Endothelial cell of umbilical vein (primary cell): Measurements from ENCODE around the gene CLCN6. TPM values are rescaled to one million over a fixed set of nuclear protein-coding genes. Genes with fewer than 3 reads are reported as not detected.

Experiments used
- BruUV-seq: library from RNA; stranded (reverse); fragments of 400-500 nt; replicated peaks from 2 replicates; lab custom pipeline; 2021; lab: Mats Ljungman, UMichigan
- CTCF ChIA-PET: fragments of 300-600, 350-600 bp; sonication (Branson Sonifier 250); formaldehyde crosslinking; loops from one replicate; lab custom pipeline; 2021; ENCODE audit warnings: antibody characterized with exemption, inconsistent platforms; lab: Charles Lee
- POLR2A ChIA-PET: fragments of 300-600, 350-600 bp; sonication (Branson Sonifier 250); formaldehyde crosslinking; loops from one replicate; lab custom pipeline; 2021; ENCODE audit warnings: antibody characterized with exemption, inconsistent platforms; lab: Charles Lee
- DNase-seq: peaks from one replicate; pipeline ENCODE4 v3.0.0-alpha.2; 2011; ENCODE audit warnings: low read depth, low spot score
- FAIRE-seq: peaks from 2 replicates; lab custom pipeline; 2011; peaks lifted over from hg19 to GRCh38; lab: Jason Lieb, UNC
- H2AFZ ChIP-seq: 2 replicates; pipeline ENCODE4 v1.6.0; 2012; ENCODE audit warnings: low read depth, low read length, control low read depth, inconsistent platforms
- H3K27ac ChIP-seq: 2 replicates; pipeline ENCODE4 v1.5.1; 2011; ENCODE audit warnings: low read depth, mild to moderate bottlenecking, control low read depth, low read length, moderate library complexity; ENCODE audit not compliant: insufficient read depth
- H3K27me3 ChIP-seq, 2 experiments: 2 replicates each; pipeline versions ENCODE4 v1.6.0 to v1.6.1; 2011; ENCODE audit warnings: low read length in 2 of 2, mixed read lengths in 1 of 2; ENCODE audit not compliant: control insufficient read depth in 2 of 2, insufficient read depth in 2 of 2
- H3K36me3 ChIP-seq, 2 experiments: 2 replicates in 1 of 2; 3 replicates in 1 of 2; pipeline ENCODE4 v1.5.1; 2011; ENCODE audit warnings: low read length in 2 of 2, mild to moderate bottlenecking in 1 of 2, moderate library complexity in 1 of 2; ENCODE audit not compliant: control insufficient read depth in 2 of 2, insufficient read depth in 2 of 2; ENCODE audit errors: extremely low read depth in 1 of 2
- H3K4me1 ChIP-seq: 3 replicates; pipeline ENCODE4 v1.5.1; 2011; ENCODE audit warnings: mild to moderate bottlenecking, low read length; ENCODE audit not compliant: control insufficient read depth, insufficient read depth; ENCODE audit errors: extremely low read depth
- H3K4me2 ChIP-seq: 2 replicates; pipeline ENCODE4 v1.6.1; 2011; ENCODE audit warnings: low read length, control low read depth, mixed read lengths; ENCODE audit not compliant: insufficient read depth
- H3K4me3 ChIP-seq, 3 experiments: fragments of 200-600 bp in 1 of 3; sonication (generic), shearing (Covaris generic) in 1 of 3; replicated peaks in 1 of 3; 2 replicates each; pipeline ENCODE4 v1.5.1; 2011 to 2016; ENCODE audit warnings: control low read depth in 3 of 3, low read length in 3 of 3, mild to moderate bottlenecking in 2 of 3, inconsistent platforms in 1 of 3, low read depth in 1 of 3, moderate library complexity in 1 of 3; ENCODE audit not compliant: insufficient read depth in 1 of 3
- H3K79me2 ChIP-seq: 2 replicates; pipeline ENCODE4 v1.6.0; 2012; ENCODE audit warnings: low read length, inconsistent platforms; ENCODE audit not compliant: control insufficient read depth, insufficient read depth
- H3K9ac ChIP-seq: replicated peaks from 2 replicates; pipeline ENCODE3; 2011; ENCODE audit warnings: low read length, control low read depth; ENCODE audit not compliant: insufficient read depth; ENCODE audit errors: extremely low read depth
- H3K9me1 ChIP-seq: replicated peaks from 3 replicates; pipeline ENCODE4 v1.6.0; 2011; ENCODE audit warnings: mild to moderate bottlenecking, low read length; ENCODE audit not compliant: control insufficient read depth, insufficient read depth; ENCODE audit errors: extremely low read depth
- H3K9me3 ChIP-seq: replicated peaks from 2 replicates; pipeline ENCODE4 v1.5.1; 2012; ENCODE audit warnings: low read length, inconsistent platforms; ENCODE audit not compliant: control insufficient read depth, insufficient read depth
- H4K20me1 ChIP-seq: replicated peaks from 2 replicates; pipeline ENCODE3; 2011; ENCODE audit warnings: mild to moderate bottlenecking, low read length; ENCODE audit not compliant: control insufficient read depth, insufficient read depth; ENCODE audit errors: extremely low read depth
- CTCF ChIP-seq, 2 donors: IDR thresholded peaks; 1 replicate in 1 of 2; 2 replicates in 1 of 2; pipeline ENCODE4 v1.5.1; 2011; ENCODE audit warnings: low read length in 2 of 2, mild to moderate bottlenecking in 2 of 2, moderate library complexity in 2 of 2, control low read depth in 1 of 2, inconsistent platforms in 1 of 2, low read depth in 1 of 2; ENCODE audit not compliant: insufficient read depth in 1 of 2; ENCODE audit errors: extremely low read depth in 1 of 2
- EZH2 ChIP-seq: IDR thresholded peaks from 2 replicates; pipeline ENCODE4 v1.6.1; 2012; ENCODE audit warnings: borderline replicate concordance, low read depth, mild to moderate bottlenecking, moderate library complexity, low read length, inconsistent platforms; ENCODE audit not compliant: severe bottlenecking
- FOS ChIP-seq: IDR thresholded peaks from 2 replicates; pipeline ENCODE4 v1.6.1; 2011; ENCODE audit warnings: mild to moderate bottlenecking, low read length, moderate library complexity, borderline replicate concordance; ENCODE audit not compliant: insufficient read depth
- GATA2 ChIP-seq: IDR thresholded peaks from 2 replicates; pipeline ENCODE4 v1.7.0; 2011; ENCODE audit warnings: low read depth, mild to moderate bottlenecking, moderate library complexity, mixed read lengths, low read length; ENCODE audit not compliant: insufficient read length, insufficient read depth
- JUN ChIP-seq: IDR thresholded peaks from 2 replicates; pipeline ENCODE4 v1.6.1; 2011; ENCODE audit warnings: borderline replicate concordance, low read depth; ENCODE audit not compliant: insufficient read length, insufficient read depth
- MAX ChIP-seq: IDR thresholded peaks from 2 replicates; pipeline ENCODE4 v1.6.1; 2011; ENCODE audit not compliant: insufficient read depth, insufficient read length
- MYC ChIP-seq: IDR thresholded peaks from one replicate; pipeline ENCODE4 v1.6.1; 2011; ENCODE audit warnings: mild to moderate bottlenecking, low read depth, low read length
- POLR2A ChIP-seq: IDR thresholded peaks from 2 replicates; pipeline ENCODE4 v1.6.1; 2012; ENCODE audit warnings: low read depth, mild to moderate bottlenecking, control low read depth, low read length
- POLR2AphosphoS5 ChIP-seq: IDR thresholded peaks from 2 replicates; pipeline ENCODE4 v1.6.1; 2012; ENCODE audit warnings: low read depth, mild to moderate bottlenecking, control low read depth, low read length, moderate library complexity; ENCODE audit not compliant: insufficient read depth
- dilution Hi-C: fragments of 300-500 bp; cut with MboI; formaldehyde crosslinking; loops from one replicate; pipeline ENCODE4 v1.15.0; 2019; ENCODE audit warnings: low sequenced_read_pairs; ENCODE audit not compliant: extremely low pct_ligation_motif_present
- intact Hi-C: fragments of 100-400 bp; cut with micrococcal nuclease; formaldehyde crosslinking; loops from one replicate; pipeline ENCODE4 v1.10.0; 2022
- polyA plus RNA-seq, 4 experiments: library from polyadenylated mRNA; depleted of rRNA in 3 of 4; stranded (reverse) in 3 of 4; unstranded in 1 of 4; fragments of >200 nt; gene quantifications; 2 replicates each; pipeline versions ENCODE4 v1.2.1 to v1.2.3, GENCODE V29; 2011 to 2012; ENCODE audit warnings: missing spikeins in 1 of 4
- total RNA-seq: library from RNA; stranded (reverse); gene quantifications from 2 replicates; pipeline ENCODE4 v1.2.3, GENCODE V29; 2021

The CLCN6 gene
- total and polyA plus RNA-seq, 2 donors (not counting 3 experiments of a cell fraction or from before 2014, with no cell fraction given), result 20.4 to 41.2 TPM

GRCh38 chr1:11779715-11780379, 26.1 kb upstream of the CLCN6 start:
- Histone ChIP-seq H3K4me2 (no peak overlapping the region), H3K36me3 (no peaks in the 10 kb centered on the region), H3K27ac (no peak overlapping the region), H3K27me3 (no peaks in the 10 kb centered on the region), H3K4me3 (no peak overlapping the region), H3K79me2 (no peaks in the 10 kb centered on the region), H2AFZ (no peak overlapping the region), H4K20me1 (no peaks in the 10 kb centered on the region), H3K9me1 (no peaks in the 10 kb centered on the region), H3K4me1 (peaks cover 2% of the 10 kb centered on the region), H3K9ac (no peak overlapping the region), H3K9me3 (no peaks in the 10 kb centered on the region)
- intact Hi-C loops (no loop called here), dilution Hi-C loops (no loop called here)
- TF ChIP-seq MYC (no peak), CTCF (IDR thresholded peaks at IDR 0.05; ENCODE audit: extremely low read depth in 1 of 2, insufficient read depth in 1 of 2, low read depth in 1 of 2, low read length in 2 of 2) (no peak), POLR2A (no peak), FOS (no peak), POLR2AphosphoS5 (no peak), MAX (no peak), JUN (no peak), EZH2 (no peak), GATA2 (no peak)
- DNase-seq (no peak), FAIRE-seq (no peak)
- BruUV-seq, result no TSS peak
- ChIA-PET CTCF (no interaction called here), POLR2A (interaction anchor here (1.4 kb wide), 1 partner anchor 128 kb away, joined by 4 read pairs; no protein-coding TSS in a partner anchor)
